A549 (cell line): ENCODE data around the gene SH3PXD2B. TPM values are rescaled to one million over a fixed set of nuclear protein-coding genes. Genes with fewer than 3 reads are reported as not detected.

ENCODE experiments used
- ATAC-seq, 2 experiments: fragments of 200-7000 bp in 1 of 2; fragments of >200 bp in 1 of 2; cut with Nextera tagmentation in 1 of 2; cut with Tn5 transposase in 1 of 2; 3 replicates each; pipeline versions ENCODE4 v1.8.0 to v1.9.1; 2018 to 2020; ENCODE audit warnings: mild to moderate bottlenecking in 1 of 2, moderate library complexity in 1 of 2
- CTCF ChIA-PET: fragments of 300-600 bp; sonication (Branson Sonifier 250); formaldehyde crosslinking; extraction: SDS; loops from one replicate; lab custom pipeline; 2021; ENCODE audit warnings: antibody characterized with exemption, inconsistent platforms; lab: Yijun Ruan, JAX
- POLR2A ChIA-PET: fragments of 350-600 bp; formaldehyde crosslinking; extraction: SDS; loops from one replicate; lab custom pipeline; 2021; ENCODE audit warnings: antibody characterized with exemption, inconsistent platforms; lab: Yijun Ruan, JAX
- DNase-seq, 2 experiments: peaks; one replicate each; pipeline versions ENCODE4 v3.0.0 to v3.0.0-alpha.2; 2011 to 2016; ENCODE audit warnings: low read depth in 1 of 2, low spot score in 1 of 2
- FAIRE-seq: peaks from 2 replicates; lab custom pipeline; 2011; peaks lifted over from hg19 to GRCh38; lab: Jason Lieb, UNC
- H3K27ac ChIP-seq, 2 experiments: fragments of >200 bp; sonication (Bioruptor Twin); formaldehyde crosslinking; 3 replicates each; pipeline ENCODE4 v1.5.1; 2016 to 2017
- H3K4me1 ChIP-seq: fragments of >200 bp; sonication (Bioruptor Twin); formaldehyde crosslinking; 3 replicates; pipeline ENCODE4 v1.6.1; 2016
- H3K4me2 ChIP-seq: fragments of >200 bp; sonication (Bioruptor Twin); formaldehyde crosslinking; 3 replicates; pipeline ENCODE4 v1.6.1; 2016
- H3K4me3 ChIP-seq: fragments of >200 bp; sonication (Bioruptor Twin); formaldehyde crosslinking; 3 replicates; pipeline ENCODE4 v1.5.1; 2016
- H3K9me3 ChIP-seq: fragments of >200 bp; sonication (Bioruptor Twin); formaldehyde crosslinking; 3 replicates; pipeline ENCODE4 v1.6.1; 2016
- BHLHE40 ChIP-seq: IDR thresholded peaks from 2 replicates; pipeline ENCODE4 v1.6.1; 2012; ENCODE audit warnings: low read depth, low read length, inconsistent platforms
- CEBPB ChIP-seq, 2 experiments: fragments of >200 bp in 1 of 2; sonication (Bioruptor Twin) in 1 of 2; formaldehyde crosslinking in 1 of 2; IDR thresholded peaks; 2 replicates each; pipeline ENCODE4 v1.6.1; 2012 to 2016
- CTCF ChIP-seq: fragments of >200 bp; sonication (Bioruptor Twin); formaldehyde crosslinking; IDR thresholded peaks from 3 replicates; pipeline ENCODE4 v1.5.1; 2016
- EHF ChIP-seq: fragments of 250-450 bp; sonication (Bioruptor Pico); IDR thresholded peaks from 2 replicates; pipeline ENCODE4 v1.5.0; 2020; ENCODE audit warnings: mild to moderate bottlenecking
- EHMT2 ChIP-seq: fragments of 200-600 bp; sonication (generic); IDR thresholded peaks from 2 replicates; pipeline ENCODE4 v1.6.1; 2016; ENCODE audit warnings: antibody characterized with exemption, low read depth, mild to moderate bottlenecking, moderate library complexity
- FOSB ChIP-seq: fragments of 250-450 bp; sonication (Bioruptor Pico); IDR thresholded peaks from 2 replicates; pipeline ENCODE4 v1.5.0; 2020; ENCODE audit warnings: mild to moderate bottlenecking, moderate library complexity
- HOXB13 ChIP-seq: fragments of 250-450 bp; sonication (Bioruptor Pico); IDR thresholded peaks from 2 replicates; pipeline ENCODE4 v1.5.0; 2020; ENCODE audit warnings: low read depth, mild to moderate bottlenecking, moderate library complexity
- HOXB5 ChIP-seq: fragments of 250-450 bp; sonication (Bioruptor Pico); IDR thresholded peaks from 2 replicates; pipeline ENCODE4 v1.5.0; 2020; ENCODE audit warnings: mild to moderate bottlenecking, moderate library complexity
- JUNB ChIP-seq: fragments of >200 bp; sonication (Bioruptor Twin); formaldehyde crosslinking; IDR thresholded peaks from 2 replicates; pipeline ENCODE4 v1.6.1; 2016
- MAFK ChIP-seq: fragments of 450-650 bp; IDR thresholded peaks from 2 replicates; pipeline ENCODE4 v1.6.1; 2014; ENCODE audit not compliant: partially characterized antibody
- MAZ ChIP-seq: fragments of 150-350 bp; IDR thresholded peaks from 2 replicates; pipeline ENCODE4 v1.6.1; 2014; ENCODE audit warnings: antibody characterized with exemption, low read depth, low read length, borderline replicate concordance
- NFE2L2 ChIP-seq: fragments of 150-350 bp; conservative IDR thresholded peaks from 2 replicates; pipeline ENCODE4 v1.6.1; 2014; ENCODE audit warnings: low read length
- PBX3 ChIP-seq: IDR thresholded peaks from 2 replicates; pipeline ENCODE4 v1.6.1; 2012
- PHF8 ChIP-seq: fragments of 200-600 bp; sonication (generic); IDR thresholded peaks from 2 replicates; pipeline ENCODE4 v1.6.1; 2016; ENCODE audit warnings: low read depth, mild to moderate bottlenecking, antibody characterized with exemption, moderate library complexity, borderline replicate concordance
- RAD21 ChIP-seq, 2 experiments: fragments of >200 bp in 1 of 2; sonication (Bioruptor Twin) in 1 of 2; formaldehyde crosslinking in 1 of 2; IDR thresholded peaks in 1 of 2; conservative IDR thresholded peaks in 1 of 2; 2 replicates in 1 of 2; 3 replicates in 1 of 2; pipeline ENCODE4 v1.6.1; 2012 to 2018; ENCODE audit warnings: inconsistent platforms in 1 of 2
- RARB ChIP-seq: fragments of 250-450 bp; sonication (Bioruptor Pico); IDR thresholded peaks from 2 replicates; pipeline ENCODE4 v1.8.0; 2021; ENCODE audit warnings: mild to moderate bottlenecking, moderate library complexity
- RCOR1 ChIP-seq: fragments of 150-350 bp; IDR thresholded peaks from 2 replicates; pipeline ENCODE4 v1.6.1; 2014; ENCODE audit warnings: antibody characterized with exemption, low read length, low read depth
- RFX5 ChIP-seq: fragments of 450-650 bp; IDR thresholded peaks from 2 replicates; pipeline ENCODE4 v1.7.1; 2014; ENCODE audit warnings: antibody characterized with exemption, mild to moderate bottlenecking, moderate library complexity
- SREBF2 ChIP-seq: fragments of 450-650 bp; IDR thresholded peaks from 2 replicates; pipeline ENCODE4 v1.6.1; 2014; ENCODE audit warnings: mild to moderate bottlenecking, moderate library complexity
- ZNF302 ChIP-seq: fragments of 250-450 bp; sonication (Bioruptor Pico); IDR thresholded peaks from 2 replicates; pipeline ENCODE4 v1.9.0; 2021; ENCODE audit warnings: inconsistent platforms, mild to moderate bottlenecking, moderate library complexity
- ZSCAN20 ChIP-seq: fragments of 250-450 bp; sonication (Bioruptor Pico); IDR thresholded peaks from 2 replicates; pipeline ENCODE4 v1.8.0; 2022; ENCODE audit warnings: mild to moderate bottlenecking, moderate library complexity
- WGBS: methylation state at CpG from one replicate; pipeline ENCODE4 v1.1.6; 2017; ENCODE audit errors: missing lambda C conversion rate; 5-methylcytosine and 5-hydroxymethylcytosine counted together
- polyA plus RNA-seq, 4 experiments: library from polyadenylated mRNA; depleted of rRNA in 3 of 4; stranded (reverse); fragments of >200 nt; fragmentation: RNase III in 1 of 4; extraction: RNeasy Plus Mini Kit Qiagen cat#74134 plus additional on column Dnase treatment in 1 of 4; gene quantifications; 2 replicates in 3 of 4; 3 replicates in 1 of 4; pipeline ENCODE4 v1.2.3, GENCODE V29; 2011 to 2017
- TF ChIP-seq, protein P1 (sequence below): IDR thresholded peaks from 2 replicates; pipeline ENCODE4 v1.6.1; 2012; ENCODE audit warnings: low read depth, borderline replicate concordance
- TF ChIP-seq, protein P2 (sequence below): fragments of 250-450 bp; sonication (Bioruptor Pico); IDR thresholded peaks from 2 replicates; pipeline ENCODE4 v1.5.0; 2021; ENCODE audit warnings: mild to moderate bottlenecking, moderate library complexity, borderline replicate concordance

SH3PXD2B gene
- polyA plus RNA-seq, 2 of the 4 experiments (the other 2 are of a cell fraction): 15.1 to 15.5 TPM

- H3K4me1 ChIP-seq: no peaks in the 10 kb centered on the region
- FAIRE-seq (no peak), DNase-seq (no peak), ATAC-seq (no peak)
- POLR2A ChIA-PET: interaction anchor here (0.7 kb wide), 1 partner anchor 829 kb away, joined by 5 read pairs; no protein-coding TSS in a partner anchor
- H3K9me3 ChIP-seq: no peaks in the 10 kb centered on the region
- 85% methylated on average over 3 of the region's 3 CpGs for WGBS
- no peak overlapping the region for H3K4me3 ChIP-seq
- TF ChIP-seq JUNB (no peak), EHMT2 (no peak)
- TF ChIP-seq, all 56 proteins: peak for 0
- no peak overlapping the region for H3K27ac ChIP-seq
- CTCF ChIA-PET: no interaction called here
- H3K4me2 ChIP-seq: no peak overlapping the region
Measured at GRCh38 chr5:172344855-172345409, 109.4 kb downstream of the SH3PXD2B start.

DNA sequence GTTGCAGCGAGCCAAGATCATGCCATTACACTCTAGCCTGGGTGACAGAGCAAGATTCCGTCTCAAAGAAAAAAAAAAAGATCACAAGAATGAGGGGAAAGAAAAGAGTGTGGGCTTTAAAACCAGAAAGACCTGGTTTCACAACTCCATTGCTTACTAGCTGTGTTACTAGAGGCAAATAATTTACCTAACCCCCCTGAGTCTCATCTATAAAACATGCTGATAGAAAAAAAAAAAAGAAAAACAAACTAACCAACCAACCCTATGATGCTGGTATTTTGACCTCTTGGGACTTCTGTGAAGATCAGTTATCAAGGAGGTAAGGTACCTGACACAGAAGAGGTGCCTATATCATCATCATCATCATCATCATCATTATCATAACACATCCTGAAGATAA lies 110.6 kb downstream of the SH3PXD2B start:
- no peak overlapping the region for H3K27ac ChIP-seq
- FAIRE-seq (peak; percentile 56), DNase-seq (no peak), ATAC-seq (no peak)
- WGBS: 93% methylated on average over 2 of the region's 2 CpGs
- H3K4me1 ChIP-seq: no peaks in the 10 kb centered on the region
- H3K4me3 ChIP-seq: no peak overlapping the region
- ChIA-PET CTCF (interaction anchor here (0.6 to 1.6 kb wide), 2 partner anchors 12 to 108 kb away, joined by 3 to 5 read pairs; no protein-coding TSS in a partner anchor), POLR2A (no interaction called here)
- H3K4me2 ChIP-seq: no peak overlapping the region
- H3K9me3 ChIP-seq: no peaks in the 10 kb centered on the region
- TF ChIP-seq MAZ (no peak), PBX3 (no peak), PHF8 (no peak), ZSCAN20 (no peak), RAD21 (conservative IDR thresholded peaks at IDR 0.05 in 1 of 2, IDR thresholded peaks at IDR 0.05 in 1 of 2) (no peak), MAFK (no peak), CEBPB (IDR thresholded peaks at IDR 0.05) (no peak), SREBF2 (no peak), EHF (CRISPR knock-in tag) (no peak)

GRCh38 chr5:172342918-172343317 lies 111.4 kb downstream of the SH3PXD2B start:
- FAIRE-seq (no peak), ATAC-seq (no peak)

GRCh38 chr5:172339264-172340180 lies 114.8 kb downstream of the SH3PXD2B start:
- POLR2A ChIA-PET: no interaction called here
- no peak for FAIRE-seq
- CTCF ChIA-PET: interaction anchor here (1.5 to 2.1 kb wide), 2 partner anchors 46 to 111 kb away, joined by 3 to 4 read pairs; no protein-coding TSS in a partner anchor

More at GRCh38 chr5:172342918-172343317, 111.4 kb downstream of the SH3PXD2B start:
- H3K9me3 ChIP-seq: no peaks in the 10 kb centered on the region
- 94% methylated on average over 7 of the region's 7 CpGs for WGBS
- TF ChIP-seq FOSB: no peak
- peak; percentile 48; the same call in 1 of the 2 replicates for TF ChIP-seq NFE2L2
- TF ChIP-seq, all 56 proteins: peak for 1
- Histone ChIP-seq H3K4me3 (no peak overlapping the region), H3K4me1 (no peaks in the 10 kb centered on the region), H3K27ac (no peak overlapping the region), H3K4me2 (no peak overlapping the region)
- DNase-seq: no peak
- ChIA-PET POLR2A (no interaction called here), CTCF (interaction anchor here (1.6 kb wide), 1 partner anchor 109 kb away, joined by 5 read pairs; no protein-coding TSS in a partner anchor)

More at GRCh38 chr5:172339264-172340180, 114.8 kb downstream of the SH3PXD2B start:
- ATAC-seq (no peak), DNase-seq (no peak)
- TF ChIP-seq ZNF302: no peak
- no peak for TF ChIP-seq HOXB13 (CRISPR knock-in tag)
- TF ChIP-seq RFX5: no peak
- TF ChIP-seq RAD21 (conservative IDR thresholded peaks at IDR 0.05 in 1 of 2, IDR thresholded peaks at IDR 0.05 in 1 of 2): no peak
- TF ChIP-seq JUNB: no peak
- TF ChIP-seq BHLHE40: no peak
- TF ChIP-seq CTCF: no peak
- TF ChIP-seq HOXB5 (CRISPR knock-in tag): no peak
- TF ChIP-seq, protein P1, sequence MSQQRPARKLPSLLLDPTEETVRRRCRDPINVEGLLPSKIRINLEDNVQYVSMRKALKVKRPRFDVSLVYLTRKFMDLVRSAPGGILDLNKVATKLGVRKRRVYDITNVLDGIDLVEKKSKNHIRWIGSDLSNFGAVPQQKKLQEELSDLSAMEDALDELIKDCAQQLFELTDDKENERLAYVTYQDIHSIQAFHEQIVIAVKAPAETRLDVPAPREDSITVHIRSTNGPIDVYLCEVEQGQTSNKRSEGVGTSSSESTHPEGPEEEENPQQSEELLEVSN: no peak
- no peak for TF ChIP-seq NFE2L2
- TF ChIP-seq, protein P2, sequence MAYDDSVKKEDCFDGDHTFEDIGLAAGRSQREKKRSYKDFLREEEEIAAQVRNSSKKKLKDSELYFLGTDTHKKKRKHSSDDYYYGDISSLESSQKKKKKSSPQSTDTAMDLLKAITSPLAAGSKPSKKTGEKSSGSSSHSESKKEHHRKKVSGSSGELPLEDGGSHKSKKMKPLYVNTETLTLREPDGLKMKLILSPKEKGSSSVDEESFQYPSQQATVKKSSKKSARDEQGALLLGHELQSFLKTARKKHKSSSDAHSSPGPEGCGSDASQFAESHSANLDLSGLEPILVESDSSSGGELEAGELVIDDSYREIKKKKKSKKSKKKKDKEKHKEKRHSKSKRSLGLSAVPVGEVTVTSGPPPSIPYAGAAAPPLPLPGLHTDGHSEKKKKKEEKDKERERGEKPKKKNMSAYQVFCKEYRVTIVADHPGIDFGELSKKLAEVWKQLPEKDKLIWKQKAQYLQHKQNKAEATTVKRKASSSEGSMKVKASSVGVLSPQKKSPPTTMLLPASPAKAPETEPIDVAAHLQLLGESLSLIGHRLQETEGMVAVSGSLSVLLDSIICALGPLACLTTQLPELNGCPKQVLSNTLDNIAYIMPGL (CRISPR knock-in tag): no peak
- TF ChIP-seq RCOR1: no peak
- no peak for TF ChIP-seq RARB
- TF ChIP-seq EHMT2: no peak
- no peak for TF ChIP-seq MAFK
- H3K4me2 ChIP-seq: no peak overlapping the region
- H3K4me3 ChIP-seq: no peak overlapping the region
- H3K27ac ChIP-seq: no peak overlapping the region
- H3K9me3 ChIP-seq: no peaks in the 10 kb centered on the region
- WGBS: 92% methylated on average over 34 of the region's 35 CpGs
- no peaks in the 10 kb centered on the region for H3K4me1 ChIP-seq
